GM19372 (cell line): ENCODE measurements around the gene ZNF827.

ENCODE experiments used
- ATAC-seq: cut with Tn5 transposase; IDR thresholded peaks from one replicate; pipeline ENCODE4 v1.9.1; 2021; ENCODE audit warnings: mild to moderate bottlenecking, low read depth, moderate library complexity; ENCODE audit not compliant: unreplicated experiment

ZNF827 gene

GRCh38 chr4:145731028-145731427, 207.6 kb downstream of the ZNF827 start:
- ATAC-seq: no peak

- no peak for ATAC-seq
Observed at GRCh38 chr4:145730026-145730425, 208.6 kb downstream of the ZNF827 start.

GRCh38 chr4:145723336-145723735, 215.3 kb downstream of the ZNF827 start:
- ATAC-seq: no peak

- no peak for ATAC-seq
Observed at GRCh38 chr4:145722561-145722960, 216.1 kb downstream of the ZNF827 start.

- no peak for ATAC-seq
Observed at GRCh38 chr4:145720656-145721055, 218.0 kb downstream of the ZNF827 start.

- peak; percentile 71 for ATAC-seq
Observed at GRCh38 chr4:145719752-145720624, 218.6 kb downstream of the ZNF827 start.

- no peak for ATAC-seq
Observed at GRCh38 chr4:145716661-145717200, 221.9 kb downstream of the ZNF827 start.

GRCh38 chr4:145716200-145716599, 222.4 kb downstream of the ZNF827 start:
- no peak for ATAC-seq

- no peak for ATAC-seq
Observed at GRCh38 chr4:145709843-145710242, 228.8 kb downstream of the ZNF827 start.

- ATAC-seq: no peak
Observed at GRCh38 chr4:145709336-145709735, 229.3 kb downstream of the ZNF827 start.
